Fibroblast of lung (primary cell): ENCODE data around the gene MEIOB. TPM values are rescaled to one million over a fixed set of nuclear protein-coding genes. Genes with fewer than 3 reads are reported as not detected.
"Not testable (repeated sequence)": the region's sequence is repeated elsewhere in the genome, so short reads cannot be mapped to it uniquely, and the experiment has no call there.

Experiments
- DNase-seq, 2 donors: peaks; one replicate each; pipeline versions ENCODE4 v3.0.0 to v3.0.0-alpha.2; 2010; ENCODE audit warnings: low read depth in 2 of 2
- H2AFZ ChIP-seq: 2 replicates; pipeline ENCODE4 v1.5.1; 2012; ENCODE audit warnings: low read length, control low read depth, inconsistent platforms
- H3K27ac ChIP-seq: 2 replicates; pipeline ENCODE4 v1.5.1; 2011; ENCODE audit warnings: low read length, control low read depth; ENCODE audit not compliant: insufficient read depth
- H3K27me3 ChIP-seq: 2 replicates; pipeline ENCODE4 v1.5.1; 2011; ENCODE audit warnings: mild to moderate bottlenecking, low read length; ENCODE audit not compliant: control insufficient read depth, insufficient read depth
- H3K36me3 ChIP-seq: 2 replicates; pipeline ENCODE4 v1.5.1; 2011; ENCODE audit warnings: low read length; ENCODE audit not compliant: control insufficient read depth, insufficient read depth
- H3K4me1 ChIP-seq: 2 replicates; pipeline ENCODE4 v1.5.1; 2011; ENCODE audit warnings: low read length; ENCODE audit not compliant: control insufficient read depth, insufficient read depth; ENCODE audit errors: extremely low read depth
- H3K4me2 ChIP-seq: 2 replicates; pipeline ENCODE4 v1.5.1; 2011; ENCODE audit warnings: low read length, control low read depth; ENCODE audit not compliant: insufficient read depth; ENCODE audit errors: extremely low read depth
- H3K4me3 ChIP-seq, 4 experiments: fragments of 200-600 bp in 1 of 4; sonication (generic) in 1 of 4; replicated peaks in 1 of 4; 2 replicates each; pipeline ENCODE4 v1.5.1; 2011 to 2016; ENCODE audit warnings: low read length in 4 of 4, low read depth in 3 of 4, mild to moderate bottlenecking in 3 of 4, control low read depth in 2 of 4, inconsistent platforms in 1 of 4, mixed read lengths in 1 of 4; ENCODE audit not compliant: insufficient read depth in 1 of 4; ENCODE audit errors: control extremely low read depth in 1 of 4
- H3K79me2 ChIP-seq: 2 replicates; pipeline ENCODE4 v1.5.1; 2012; ENCODE audit warnings: mild to moderate bottlenecking, low read length, inconsistent platforms; ENCODE audit not compliant: control insufficient read depth, insufficient read depth
- H3K9ac ChIP-seq: 2 replicates; pipeline ENCODE4 v1.5.1; 2011; ENCODE audit warnings: mild to moderate bottlenecking, low read length, control low read depth; ENCODE audit not compliant: insufficient read depth
- H3K9me3 ChIP-seq: 2 replicates; pipeline ENCODE4 v1.5.1; 2012; ENCODE audit warnings: low read depth, low read length; ENCODE audit not compliant: control insufficient read depth, insufficient read depth
- H4K20me1 ChIP-seq: 2 replicates; pipeline ENCODE4 v1.5.1; 2011; ENCODE audit warnings: low read length; ENCODE audit not compliant: control insufficient read depth, insufficient read depth; ENCODE audit errors: extremely low read depth
- CTCF ChIP-seq, 2 donors: IDR thresholded peaks in 1 of 2; conservative IDR thresholded peaks in 1 of 2; 1 replicate in 1 of 2; 2 replicates in 1 of 2; pipeline ENCODE4 v1.5.1; 2011 to 2012; ENCODE audit warnings: low read length in 2 of 2, control low read depth in 1 of 2, inconsistent platforms in 1 of 2, low read depth in 1 of 2, mild to moderate bottlenecking in 1 of 2
- EZH2 ChIP-seq: IDR thresholded peaks from 2 replicates; pipeline ENCODE4 v1.5.1; 2012; ENCODE audit warnings: low read length, control low read depth, mild to moderate bottlenecking; ENCODE audit errors: missing control alignments
- polyA plus RNA-seq, 2 donors: library from polyadenylated mRNA; depleted of rRNA in 1 of 2; stranded (reverse) in 1 of 2; unstranded in 1 of 2; fragments of >200 nt; gene quantifications; 2 replicates each; pipeline ENCODE4 v1.2.1, GENCODE V29; 2011 to 2012; ENCODE audit warnings: missing spikeins in 1 of 2
- total RNA-seq: library from RNA; depleted of rRNA; stranded (reverse); fragments of >200 nt; gene quantifications from 2 replicates; pipeline ENCODE4 v1.2.1, GENCODE V29; 2014

Gene MEIOB
- total and polyA plus RNA-seq, 2 donors (not counting 1 experiment from before 2014, with no cell fraction given) = not detected

- Histone ChIP-seq H3K4me3 (no peak overlapping the region), H3K79me2 (no peaks in the 10 kb centered on the region), H3K27ac (no peak overlapping the region), H3K4me1 (no peaks in the 10 kb centered on the region), H3K9ac (no peak overlapping the region), H3K36me3 (no peaks in the 10 kb centered on the region), H3K9me3 (no peaks in the 10 kb centered on the region), H3K4me2 (no peak overlapping the region), H4K20me1 (no peaks in the 10 kb centered on the region), H3K27me3 (no peaks in the 10 kb centered on the region), H2AFZ (no peak overlapping the region)
- DNase-seq = no peak
- TF ChIP-seq EZH2 = no peak
- TF ChIP-seq CTCF (conservative IDR thresholded peaks at IDR 0.05 in 1 of 2, IDR thresholded peaks at IDR 0.05 in 1 of 2; ENCODE audit: low read depth in 1 of 2, low read length in 2 of 2) = peak in 1 of 2 donors; percentile 7
These were observed 12.3 kb upstream of the MEIOB start for GRCh38 chr16:1884155-1884760.

GRCh38 chr16:1881172-1881571, 9.2 kb upstream of the MEIOB start:
- H4K20me1 ChIP-seq, H3K27ac ChIP-seq, H3K9me3 ChIP-seq, H3K4me3 ChIP-seq, H3K9ac ChIP-seq, H3K36me3 ChIP-seq, H3K27me3 ChIP-seq, DNase-seq, H3K79me2 ChIP-seq, H3K4me1 ChIP-seq, H2AFZ ChIP-seq, H3K4me2 ChIP-seq: not testable (repeated sequence)

- no peak for DNase-seq
These were observed 7.5 kb upstream of the MEIOB start for GRCh38 chr16:1879477-1879876.

More at GRCh38 chr16:1879477-1879876, 7.5 kb upstream of the MEIOB start:
- no peak overlapping the region for H3K9ac ChIP-seq
- H4K20me1 ChIP-seq = no peaks in the 10 kb centered on the region
- no peak for TF ChIP-seq CTCF (conservative IDR thresholded peaks at IDR 0.05 in 1 of 2, IDR thresholded peaks at IDR 0.05 in 1 of 2; ENCODE audit: low read depth in 1 of 2, low read length in 2 of 2)
- H3K79me2 ChIP-seq = no peaks in the 10 kb centered on the region
- H3K27ac ChIP-seq = no peak overlapping the region
- no peak overlapping the region for H2AFZ ChIP-seq
- no peaks in the 10 kb centered on the region for H3K36me3 ChIP-seq
- no peaks in the 10 kb centered on the region for H3K9me3 ChIP-seq
- no peak overlapping the region for H3K4me3 ChIP-seq
- H3K27me3 ChIP-seq = peaks cover 12% of the 10 kb centered on the region
- H3K4me2 ChIP-seq = no peak overlapping the region
- H3K4me1 ChIP-seq = no peaks in the 10 kb centered on the region
